Measurements from ENCODE around the gene CD300LD.

- no peak for TF ChIP-seq EZH2 (IDR thresholded peaks at IDR 0.05; ENCODE audit: low read depth, unreplicated experiment)
- TF ChIP-seq CTCF (conservative IDR thresholded peaks at IDR 0.05; ENCODE audit: low read depth in 2 of 2), result no peak
- no peak for TF ChIP-seq ZNF114 (CRISPR knock-in tag; IDR thresholded peaks at IDR 0.05)
- no peak for TF ChIP-seq POLR2AphosphoS5 (IDR thresholded peaks at IDR 0.05; ENCODE audit: low read depth)
- no peak for TF ChIP-seq STAT1 (IDR thresholded peaks at IDR 0.05; ENCODE audit: unreplicated experiment)
- TF ChIP-seq, protein P1, sequence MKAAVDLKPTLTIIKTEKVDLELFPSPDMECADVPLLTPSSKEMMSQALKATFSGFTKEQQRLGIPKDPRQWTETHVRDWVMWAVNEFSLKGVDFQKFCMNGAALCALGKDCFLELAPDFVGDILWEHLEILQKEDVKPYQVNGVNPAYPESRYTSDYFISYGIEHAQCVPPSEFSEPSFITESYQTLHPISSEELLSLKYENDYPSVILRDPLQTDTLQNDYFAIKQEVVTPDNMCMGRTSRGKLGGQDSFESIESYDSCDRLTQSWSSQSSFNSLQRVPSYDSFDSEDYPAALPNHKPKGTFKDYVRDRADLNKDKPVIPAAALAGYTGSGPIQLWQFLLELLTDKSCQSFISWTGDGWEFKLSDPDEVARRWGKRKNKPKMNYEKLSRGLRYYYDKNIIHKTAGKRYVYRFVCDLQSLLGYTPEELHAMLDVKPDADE (IDR thresholded peaks at IDR 0.05), result no peak
- TF ChIP-seq EZH2phosphoT487 (IDR thresholded peaks at IDR 0.05; ENCODE audit: unreplicated experiment), result no peak
- TF ChIP-seq NANOG (IDR thresholded peaks at IDR 0.05; ENCODE audit: borderline replicate concordance), result no peak
Measured at GRCh38 chr17:74544991-74545842, 46.9 kb downstream of the CD300LD start.

Data from GM23338 (cell line).